Measurements from ENCODE around the gene PARK7.

DNA sequence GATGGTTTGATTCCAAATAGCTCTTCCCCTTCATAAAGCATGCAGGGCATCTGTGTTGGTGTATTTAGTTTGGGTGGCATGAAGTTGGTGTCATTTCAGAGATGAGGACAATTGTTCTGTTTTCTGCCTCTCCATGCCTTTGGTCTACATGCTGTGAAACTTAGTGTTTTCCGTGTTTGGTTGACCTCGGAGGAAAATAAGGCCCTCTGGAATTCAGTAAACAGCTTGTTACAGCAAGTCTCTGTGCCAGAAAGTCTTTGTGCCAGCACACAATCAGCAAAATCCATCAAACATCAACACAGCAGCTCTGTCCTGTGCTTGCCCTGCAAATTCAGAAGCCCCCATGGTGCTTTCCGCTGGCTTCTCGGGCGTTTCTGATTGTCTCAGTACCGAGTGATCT lies 9.5 kb downstream of the PARK7 start:
- TF ChIP-seq, protein P1, sequence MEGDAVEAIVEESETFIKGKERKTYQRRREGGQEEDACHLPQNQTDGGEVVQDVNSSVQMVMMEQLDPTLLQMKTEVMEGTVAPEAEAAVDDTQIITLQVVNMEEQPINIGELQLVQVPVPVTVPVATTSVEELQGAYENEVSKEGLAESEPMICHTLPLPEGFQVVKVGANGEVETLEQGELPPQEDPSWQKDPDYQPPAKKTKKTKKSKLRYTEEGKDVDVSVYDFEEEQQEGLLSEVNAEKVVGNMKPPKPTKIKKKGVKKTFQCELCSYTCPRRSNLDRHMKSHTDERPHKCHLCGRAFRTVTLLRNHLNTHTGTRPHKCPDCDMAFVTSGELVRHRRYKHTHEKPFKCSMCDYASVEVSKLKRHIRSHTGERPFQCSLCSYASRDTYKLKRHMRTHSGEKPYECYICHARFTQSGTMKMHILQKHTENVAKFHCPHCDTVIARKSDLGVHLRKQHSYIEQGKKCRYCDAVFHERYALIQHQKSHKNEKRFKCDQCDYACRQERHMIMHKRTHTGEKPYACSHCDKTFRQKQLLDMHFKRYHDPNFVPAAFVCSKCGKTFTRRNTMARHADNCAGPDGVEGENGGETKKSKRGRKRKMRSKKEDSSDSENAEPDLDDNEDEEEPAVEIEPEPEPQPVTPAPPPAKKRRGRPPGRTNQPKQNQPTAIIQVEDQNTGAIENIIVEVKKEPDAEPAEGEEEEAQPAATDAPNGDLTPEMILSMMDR (IDR thresholded peaks at IDR 0.05), result no peak
- TF ChIP-seq POLR2A (IDR thresholded peaks at IDR 0.05), result no peak

Measured in uterus (tissue), 2 donors.